Adrenal gland (tissue), 19 donors: ENCODE results near the gene ZNF208. TPM values are rescaled to one million over a fixed set of nuclear protein-coding genes. Genes with fewer than 3 reads are reported as not detected.
"Not testable (repeated sequence)": the region's sequence is repeated elsewhere in the genome, so short reads cannot be mapped to it uniquely, and the experiment has no call there.

Source experiments
- DNase-seq, 7 donors: peaks; one replicate each; pipeline ENCODE4 v3.0.0-alpha.2; 2019 to 2020
- H3K27ac ChIP-seq, 5 donors: fragments of 200-600 bp; sonication (generic) in 4 of 5; 1 replicate in 3 of 5; 2 replicates in 2 of 5; pipeline versions ENCODE4 v1.5.1 to v1.8.0; 2016 to 2020; ENCODE audit warnings: mild to moderate bottlenecking in 1 of 5
- H3K27me3 ChIP-seq: fragments of 200-600 bp; 2 replicates; pipeline ENCODE4 v1.8.0; 2021
- H3K36me3 ChIP-seq, 2 donors: fragments of 200-600 bp; replicated peaks in 1 of 2; 1 replicate in 1 of 2; 2 replicates in 1 of 2; pipeline versions ENCODE4 v1.5.1 to v1.8.0; 2018 to 2022
- H3K4me1 ChIP-seq, 2 donors: fragments of 200-600 bp; replicated peaks in 1 of 2; 1 replicate in 1 of 2; 2 replicates in 1 of 2; pipeline versions ENCODE4 v1.5.1 to v1.8.0; 2018 to 2021
- H3K4me3 ChIP-seq, 4 donors: fragments of 200-600 bp; sonication (generic) in 3 of 4; one replicate each; pipeline ENCODE4 v1.5.1; 2016 to 2018
- H3K9me3 ChIP-seq, 3 donors: fragments of 200-600 bp; sonication (generic) in 1 of 3; replicated peaks in 1 of 3; 1 replicate in 2 of 3; 2 replicates in 1 of 3; pipeline versions ENCODE4 v1.5.1 to v1.8.0; 2016 to 2021
- CTCF ChIP-seq, 6 experiments: fragments of 450-650 bp in 4 of 6; fragments of 200-600 bp in 2 of 6; sonication (generic) in 1 of 6; IDR thresholded peaks; 1 replicate in 5 of 6; 2 replicates in 1 of 6; pipeline versions ENCODE4 v1.5.1 to v1.8.0; 2016 to 2021; ENCODE audit warnings: antibody characterized with exemption in 6 of 6, mild to moderate bottlenecking in 2 of 6, moderate library complexity in 1 of 6
- POLR2A ChIP-seq, 2 donors: fragments of 450-650 bp; IDR thresholded peaks; one replicate each; pipeline ENCODE4 v1.6.1; 2017; ENCODE audit warnings: antibody characterized with exemption in 2 of 2, mild to moderate bottlenecking in 2 of 2, moderate library complexity in 1 of 2
- WGBS, 4 donors: extraction: QIAGEN DNeasy Blood & Tissue Kit in 2 of 4; methylation state at CpG; one replicate each; pipeline versions ENCODE4 v1.1.5 to v1.1.7; 2013 to 2017; 5-methylcytosine and 5-hydroxymethylcytosine counted together
- intact Hi-C, 2 donors: fragments of 100-400 bp; cut with DNase I; formaldehyde crosslinking; loops; one replicate each; pipeline versions ENCODE4 v1.14.1 to v1.15.0; 2022 to 2023
- long read RNA-seq, 10 donors: library from polyadenylated mRNA in 3 of 10; unstranded in 2 of 10; stranded (forward) in 1 of 10; transcript quantifications; one replicate each; pipeline ENCODE4 v2.0.0 and lab custom pipeline, GENCODE V29; 2021 to 2026
- polyA plus RNA-seq, 3 donors: library from polyadenylated mRNA; stranded (reverse); fragments of 200-250 nt in 2 of 3; fragments of 350-450 nt in 1 of 3; fragmentation: Illumina TruSeq in 1 of 3; extraction: RNeasy Lipid Tissue Mini Kit (QIAGEN cat#74804) in 1 of 3; gene quantifications; one replicate each; pipeline ENCODE4 v1.2.3, GENCODE V29; 2013 to 2014
- total RNA-seq, 9 donors: library from RNA; depleted of rRNA in 4 of 9; stranded (reverse); fragments of >200 nt in 4 of 9; fragments of 120-200 nt in 1 of 9; fragmentation: NEBNext Ultra II Directional in 1 of 9; extraction: Animal tissue kit (Norgen Biotek cat#: 25700) in 1 of 9; gene quantifications; one replicate each; pipeline versions ENCODE4 v1.1.0 to v1.2.4, GENCODE V29; 2013 to 2023
- donor health status: healthy with polysubstance abuse.
- donor health status: Bipolar disorder and iron deficiency.
- donor health status: DM: yes; HTN: yes; CAD: no.
- donor health status: DM: no; HTN: no; CAD: no.
- donor health status: DM: no; HTN: no; CAD: no.
- donor health status: DM: yes; HTN: yes; CAD: no.

ZNF208 gene
- total RNA-seq (1 to 10 TPM in 7 of 9 donors, under 1 TPM in 2; 0.11 to 7.2 (median 1.3) TPM), polyA plus RNA-seq (1 to 10 TPM in 1 of 3 donors, under 1 TPM in 2; 0.11 to 1.7 (median 0.51) TPM)
- long read RNA-seq, donor 1, partial matches to known transcripts, result 0 of 1 reads
- long read RNA-seq, donor 1, other reads (novel, unspliced or antisense), result 0 of 1 reads
- long read RNA-seq, donor 2, result 0 reads
- long read RNA-seq, donor 3, result 0 reads
- long read RNA-seq, donor 4, result 0 reads
- long read RNA-seq, donor 5, partial matches to known transcripts, result 0 of 1 reads
- long read RNA-seq, donor 5, other reads (novel, unspliced or antisense), result 0 of 1 reads
- long read RNA-seq, donor 6, result 0 reads
- long read RNA-seq, donor 7, result 0 reads
- long read RNA-seq, donor 8, result 0 reads
- long read RNA-seq, donor 9, result 0 reads
- long read RNA-seq, donor 10, result 0 reads

GRCh38 chr19:22010437-22011143 lies at the start of gene ZNF208:
TSS of gene ZNF208 (minus strand) at chr19:22010943. CDS start at chr19:22010794, 149 bp downstream.
- H3K4me1 ChIP-seq, H3K36me3 ChIP-seq, H3K9me3 ChIP-seq, intact Hi-C loops, H3K27me3 ChIP-seq: not testable (repeated sequence)
- TF ChIP-seq POLR2A (IDR thresholded peaks at IDR 0.05), result peak in 1 of 2 donors; percentile 52
- WGBS, 4 donors, result 3 to 11% (median 5%) methylated on average over 9 to 29 of the region's 29 CpGs
- peak in 6 of 7 donors; percentile 18 to 74 (median 26) for DNase-seq
- Histone ChIP-seq H3K27ac (peak within 1 kb of the TSS in 2 of 5 donors; percentile 22 to 35), H3K4me3 (peak within 1 kb of the TSS in 2 of 4 donors; percentile 3 to 46)

GRCh38 chr19:22052644-22053013 lies 41.9 kb upstream of the ZNF208 start:
- DNase-seq, result peak in 4 of 7 donors; percentile 7 to 20 (median 10)
- no peaks in the 10 kb centered on the region for H3K27me3 ChIP-seq
- no peaks in the 10 kb centered on the region for H3K36me3 ChIP-seq
- no peaks in the 10 kb centered on the region for H3K9me3 ChIP-seq
- H3K4me3 ChIP-seq, result peak overlapping the region in 2 of 4 donors; percentile 46 to 56
- intact Hi-C loops, result no loop called here
- WGBS, 4 donors, result 2 to 5% (median 3%) methylated on average over 4 to 20 of the region's 20 CpGs
- TF ChIP-seq CTCF (IDR thresholded peaks at IDR 0.05) (no peak), POLR2A (IDR thresholded peaks at IDR 0.05) (no peak)
- H3K4me1 ChIP-seq, result no peaks in the 10 kb centered on the region
- H3K27ac ChIP-seq, result peak overlapping the region in 1 of 5 donors; percentile 21

- H3K27me3 ChIP-seq, intact Hi-C loops, H3K36me3 ChIP-seq, DNase-seq, H3K4me1 ChIP-seq, H3K27ac ChIP-seq, H3K4me3 ChIP-seq, H3K9me3 ChIP-seq: not testable (repeated sequence)
- WGBS, 4 donors, result 57 to 82% (median 73%) methylated on average over 3 of the region's 3 CpGs
Observed at GRCh38 chr19:22041151-22041550, 30.4 kb upstream of the ZNF208 start.

GRCh38 chr19:22030680-22031079 lies 19.9 kb upstream of the ZNF208 start:
- intact Hi-C loops, result no loop called here
- H3K27me3 ChIP-seq, result no peaks in the 10 kb centered on the region
- H3K4me3 ChIP-seq, result no peak overlapping the region
- TF ChIP-seq CTCF (IDR thresholded peaks at IDR 0.05) (no peak), POLR2A (IDR thresholded peaks at IDR 0.05) (no peak)
- DNase-seq, result no peak
- H3K9me3 ChIP-seq, result no peaks in the 10 kb centered on the region
- no peak overlapping the region for H3K27ac ChIP-seq
- H3K4me1 ChIP-seq, result no peaks in the 10 kb centered on the region
- no peaks in the 10 kb centered on the region for H3K36me3 ChIP-seq

- TF ChIP-seq CTCF (IDR thresholded peaks at IDR 0.05) (no peak), POLR2A (IDR thresholded peaks at IDR 0.05) (no peak)
- Histone ChIP-seq H3K36me3 (no peaks in the 10 kb centered on the region), H3K4me1 (no peaks in the 10 kb centered on the region), H3K4me3 (no peak overlapping the region), H3K27ac (no peak overlapping the region), H3K27me3 (no peaks in the 10 kb centered on the region), H3K9me3 (no peaks in the 10 kb centered on the region)
- DNase-seq, result peak in 1 of 7 donors; percentile 55
- intact Hi-C loops, result no loop called here
Observed at GRCh38 chr19:22026687-22027086, 15.9 kb upstream of the ZNF208 start.

GRCh38 chr19:22025539-22025938 lies 14.8 kb upstream of the ZNF208 start:
- 93 to 100% (median 95%) methylated on average over 1 of the region's 1 CpG for WGBS, 4 donors

More at GRCh38 chr19:22025539-22025938, 14.8 kb upstream of the ZNF208 start:
- H3K4me3 ChIP-seq, H3K9me3 ChIP-seq, DNase-seq, H3K36me3 ChIP-seq, H3K27me3 ChIP-seq, H3K4me1 ChIP-seq, intact Hi-C loops, H3K27ac ChIP-seq: not testable (repeated sequence)
